Cardiac muscle cell (in vitro differentiated cells and primary cell): Measurements from ENCODE around the gene TMEM42. TPM values are rescaled to one million over a fixed set of nuclear protein-coding genes. Genes with fewer than 3 reads are reported as not detected.

Experiments used
- DNase-seq, 2 donors: peaks; one replicate each; pipeline versions ENCODE4 v3.0.0 to v3.0.0-alpha.2; 2010 to 2017; ENCODE audit warnings: low read depth in 1 of 2, low spot score in 1 of 2
- H3K27ac ChIP-seq: fragments of 200-600 bp; sonication (generic); 2 replicates; pipeline ENCODE4 v1.5.1; 2016
- H3K27me3 ChIP-seq: fragments of 200-600 bp; sonication (generic); 2 replicates; pipeline ENCODE4 v1.6.0; 2016; ENCODE audit warnings: control low read depth
- H3K36me3 ChIP-seq: fragments of 200-600 bp; sonication (generic); 2 replicates; pipeline ENCODE4 v1.5.1; 2016; ENCODE audit warnings: control low read depth
- H3K4me1 ChIP-seq: fragments of 200-600 bp; sonication (generic); 2 replicates; pipeline ENCODE4 v1.8.1; 2017; ENCODE audit warnings: low read depth, mild to moderate bottlenecking, mixed run types
- H3K4me3 ChIP-seq: fragments of 200-600 bp; sonication (generic); 2 replicates; pipeline ENCODE4 v1.5.1; 2016; ENCODE audit warnings: mild to moderate bottlenecking
- H3K9me3 ChIP-seq: fragments of 200-600 bp; sonication (generic); 2 replicates; pipeline ENCODE4 v1.5.1; 2017; ENCODE audit warnings: low read depth, mild to moderate bottlenecking, control low read depth
- polyA plus RNA-seq: library from polyadenylated mRNA; unstranded; fragments of >200 nt; fragmentation: Nextera tagmentation; extraction: Ambion mirVana; gene quantifications from 2 replicates; pipeline ENCODE4 v1.2.1, GENCODE V29; 2016
- total RNA-seq: library from RNA; depleted of rRNA; stranded (reverse); fragments of >200 nt; gene quantifications from 2 replicates; pipeline ENCODE4 v1.2.3, GENCODE V29; 2016
- TF ChIP-seq, protein P1 (sequence below): IDR thresholded peaks from 2 replicates; pipeline ENCODE4 v1.5.1; 2012; ENCODE audit warnings: low read depth, mild to moderate bottlenecking, low read length

TMEM42 gene
- total and polyA plus RNA-seq, 2 experiments from 2014 or later = 27.3 to 39.6 TPM

DNA sequence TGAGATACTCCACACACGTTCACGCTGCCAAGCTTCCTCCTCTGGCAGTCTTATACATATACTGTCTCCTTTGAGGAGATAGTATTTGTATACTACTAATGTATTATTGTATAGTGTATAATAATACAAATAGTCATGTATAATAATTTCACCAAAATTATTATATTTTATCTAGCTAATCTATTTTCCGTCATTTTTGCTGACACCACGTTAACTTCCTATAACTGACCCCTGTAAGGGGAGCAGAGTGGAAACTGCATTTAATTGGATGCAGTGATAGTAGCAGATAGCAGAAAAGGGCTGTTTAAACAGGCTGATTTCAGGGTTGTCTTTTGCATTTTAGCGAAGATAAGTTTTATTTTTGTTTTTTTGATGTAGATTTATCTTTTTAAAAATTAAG is 30.5 kb upstream of the TMEM42 start:
- no peak overlapping the region for H3K4me3 ChIP-seq
- peak overlapping the region; percentile 33 for H3K27ac ChIP-seq

DNA sequence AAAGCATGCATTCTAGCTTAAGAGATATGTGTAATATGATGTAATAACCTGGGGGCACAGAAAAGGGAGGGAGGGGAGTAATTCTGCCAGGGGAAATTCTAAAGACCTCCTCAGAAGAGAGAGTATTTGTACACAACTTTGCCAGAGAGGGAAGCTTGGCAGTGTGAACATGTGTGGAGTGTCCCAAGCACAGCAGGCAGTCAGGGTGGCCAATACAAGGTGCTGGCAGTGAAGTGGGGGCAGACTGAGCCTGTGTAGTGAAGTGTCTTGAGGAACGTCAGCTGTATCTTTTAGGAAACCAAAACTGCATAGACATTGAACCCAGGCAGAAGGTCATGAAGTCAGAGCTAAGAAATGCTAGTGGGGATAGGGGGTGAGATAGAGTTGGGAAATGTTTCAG is 29.7 kb upstream of the TMEM42 start:
- DNase-seq = no peak
- TF ChIP-seq, protein P1, sequence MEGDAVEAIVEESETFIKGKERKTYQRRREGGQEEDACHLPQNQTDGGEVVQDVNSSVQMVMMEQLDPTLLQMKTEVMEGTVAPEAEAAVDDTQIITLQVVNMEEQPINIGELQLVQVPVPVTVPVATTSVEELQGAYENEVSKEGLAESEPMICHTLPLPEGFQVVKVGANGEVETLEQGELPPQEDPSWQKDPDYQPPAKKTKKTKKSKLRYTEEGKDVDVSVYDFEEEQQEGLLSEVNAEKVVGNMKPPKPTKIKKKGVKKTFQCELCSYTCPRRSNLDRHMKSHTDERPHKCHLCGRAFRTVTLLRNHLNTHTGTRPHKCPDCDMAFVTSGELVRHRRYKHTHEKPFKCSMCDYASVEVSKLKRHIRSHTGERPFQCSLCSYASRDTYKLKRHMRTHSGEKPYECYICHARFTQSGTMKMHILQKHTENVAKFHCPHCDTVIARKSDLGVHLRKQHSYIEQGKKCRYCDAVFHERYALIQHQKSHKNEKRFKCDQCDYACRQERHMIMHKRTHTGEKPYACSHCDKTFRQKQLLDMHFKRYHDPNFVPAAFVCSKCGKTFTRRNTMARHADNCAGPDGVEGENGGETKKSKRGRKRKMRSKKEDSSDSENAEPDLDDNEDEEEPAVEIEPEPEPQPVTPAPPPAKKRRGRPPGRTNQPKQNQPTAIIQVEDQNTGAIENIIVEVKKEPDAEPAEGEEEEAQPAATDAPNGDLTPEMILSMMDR = no peak
- Histone ChIP-seq H3K4me3 (no peak overlapping the region), H3K36me3 (no peaks in the 10 kb centered on the region), H3K27ac (peak overlapping the region; percentile 8), H3K27me3 (no peaks in the 10 kb centered on the region), H3K9me3 (no peaks in the 10 kb centered on the region), H3K4me1 (peaks cover 25% of the 10 kb centered on the region)

More for the DNA sequence above, 30.5 kb upstream of the TMEM42 start:
- Histone ChIP-seq H3K9me3 (no peaks in the 10 kb centered on the region), H3K4me1 (peaks cover 25% of the 10 kb centered on the region), H3K36me3 (no peaks in the 10 kb centered on the region), H3K27me3 (no peaks in the 10 kb centered on the region)
- TF ChIP-seq, protein P1 = no peak
- no peak for DNase-seq

DNA sequence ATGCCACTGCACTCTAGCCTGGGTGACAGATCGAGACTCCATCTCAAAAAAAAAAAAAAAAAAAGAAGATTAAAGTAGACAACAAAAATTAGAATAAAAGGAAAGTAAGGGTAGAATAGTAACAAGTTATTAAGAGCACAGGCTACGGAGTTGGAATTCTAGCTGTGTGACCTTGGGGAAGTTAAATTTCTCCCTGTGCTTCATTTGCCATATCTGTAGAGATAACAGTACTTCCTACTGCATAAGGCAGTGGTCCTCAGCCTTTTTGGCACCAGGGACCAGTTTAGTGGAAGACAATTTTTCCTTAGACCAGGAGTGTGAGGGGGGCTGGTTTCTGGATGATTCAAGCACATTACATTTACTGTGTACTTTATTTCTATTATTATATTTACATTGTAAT is 28.7 kb upstream of the TMEM42 start:
- no peak for DNase-seq
- Histone ChIP-seq H3K4me3 (no peak overlapping the region), H3K36me3 (no peaks in the 10 kb centered on the region), H3K27ac (no peak overlapping the region), H3K4me1 (peaks cover 25% of the 10 kb centered on the region), H3K27me3 (no peaks in the 10 kb centered on the region), H3K9me3 (no peaks in the 10 kb centered on the region)
- TF ChIP-seq, protein P1 = no peak

DNA sequence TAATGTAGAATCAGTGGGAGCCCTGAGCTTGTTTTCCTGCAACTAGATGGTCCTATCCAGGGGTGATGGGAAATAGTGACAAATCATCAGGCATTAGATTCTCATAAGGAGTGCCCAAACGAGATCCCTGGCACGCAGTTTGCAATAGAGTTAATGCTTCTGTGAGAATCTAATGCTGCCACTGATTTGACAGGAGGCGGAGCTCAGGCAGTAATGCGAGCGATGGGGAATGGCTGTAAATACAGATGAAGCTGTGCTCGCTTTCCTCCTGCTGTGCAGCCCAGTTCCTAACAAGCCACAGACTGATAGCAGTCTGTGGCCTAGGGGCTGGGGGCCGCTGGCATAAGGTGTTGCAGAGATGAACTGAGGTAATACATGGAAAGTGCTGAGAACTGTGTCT is 28.3 kb upstream of the TMEM42 start:
- H3K36me3 ChIP-seq = no peaks in the 10 kb centered on the region
- H3K4me1 ChIP-seq = peaks cover 25% of the 10 kb centered on the region
- H3K9me3 ChIP-seq = no peaks in the 10 kb centered on the region
- DNase-seq = peak in 1 of 2 donors; percentile 31
- peak overlapping the region; percentile 20 for H3K27ac ChIP-seq
- no peaks in the 10 kb centered on the region for H3K27me3 ChIP-seq
- H3K4me3 ChIP-seq = no peak overlapping the region
- TF ChIP-seq, protein P1 = no peak

DNA sequence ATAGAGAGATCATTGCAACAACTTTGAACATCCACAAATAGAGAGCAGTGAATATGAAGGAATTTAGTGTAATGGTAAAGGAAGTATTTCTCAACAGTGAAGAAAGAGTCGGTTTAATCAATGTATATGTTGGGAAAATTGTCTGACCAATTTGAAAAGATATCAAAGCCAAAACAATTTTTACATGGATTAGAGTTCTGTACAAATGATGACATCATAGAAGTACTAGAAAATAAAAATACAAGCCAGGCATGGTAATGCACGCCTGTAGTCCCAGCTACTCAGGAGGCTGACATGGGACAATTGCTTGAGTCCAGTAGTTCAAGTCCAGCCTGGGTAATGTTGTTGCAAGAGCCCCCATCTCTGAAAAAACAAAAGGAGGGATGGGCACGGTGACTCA is 26.0 kb upstream of the TMEM42 start:
- peaks cover 17% of the 10 kb centered on the region for H3K4me1 ChIP-seq
- no peaks in the 10 kb centered on the region for H3K9me3 ChIP-seq
- H3K27ac ChIP-seq = no peak overlapping the region
- H3K36me3 ChIP-seq = no peaks in the 10 kb centered on the region
- TF ChIP-seq, protein P1 = no peak
- H3K4me3 ChIP-seq = no peak overlapping the region
- DNase-seq = no peak
- no peaks in the 10 kb centered on the region for H3K27me3 ChIP-seq

DNA sequence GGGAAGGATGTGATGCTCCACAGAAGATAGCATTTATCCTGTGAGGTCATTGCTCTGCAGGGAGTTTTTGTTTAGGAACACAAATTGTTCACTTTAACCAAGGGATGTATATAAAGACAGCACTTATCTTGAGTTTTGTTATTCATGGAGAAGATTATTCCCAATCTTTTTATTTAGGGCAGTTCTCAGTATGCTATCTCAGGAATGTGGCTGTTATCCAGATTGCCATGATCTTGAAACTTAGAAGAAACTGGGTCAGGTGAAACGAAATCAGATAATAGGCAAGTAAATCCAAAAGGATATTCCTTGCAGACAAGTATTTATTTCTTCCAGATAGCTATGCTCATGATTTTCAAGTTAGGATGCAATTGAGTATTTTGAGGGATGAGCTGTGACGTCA is 19.3 kb upstream of the TMEM42 start:
- DNase-seq = no peak
- H3K36me3 ChIP-seq = no peaks in the 10 kb centered on the region
- H3K4me3 ChIP-seq = no peak overlapping the region
- no peaks in the 10 kb centered on the region for H3K27me3 ChIP-seq
- TF ChIP-seq, protein P1 = no peak
- H3K9me3 ChIP-seq = no peaks in the 10 kb centered on the region
- no peak overlapping the region for H3K27ac ChIP-seq
- H3K4me1 ChIP-seq = peaks cover 28% of the 10 kb centered on the region
